HG03175 (cell line): ENCODE results near the gene CPXM1.
"Not testable (repeated sequence)": the region's sequence is repeated elsewhere in the genome, so short reads cannot be mapped to it uniquely, and the experiment has no call there.

Source experiments
- ATAC-seq: cut with Tn5 transposase; IDR thresholded peaks from one replicate; pipeline ENCODE4 v1.9.1; 2021; ENCODE audit warnings: mild to moderate bottlenecking, moderate library complexity; ENCODE audit not compliant: unreplicated experiment

The CPXM1 gene

DNA sequence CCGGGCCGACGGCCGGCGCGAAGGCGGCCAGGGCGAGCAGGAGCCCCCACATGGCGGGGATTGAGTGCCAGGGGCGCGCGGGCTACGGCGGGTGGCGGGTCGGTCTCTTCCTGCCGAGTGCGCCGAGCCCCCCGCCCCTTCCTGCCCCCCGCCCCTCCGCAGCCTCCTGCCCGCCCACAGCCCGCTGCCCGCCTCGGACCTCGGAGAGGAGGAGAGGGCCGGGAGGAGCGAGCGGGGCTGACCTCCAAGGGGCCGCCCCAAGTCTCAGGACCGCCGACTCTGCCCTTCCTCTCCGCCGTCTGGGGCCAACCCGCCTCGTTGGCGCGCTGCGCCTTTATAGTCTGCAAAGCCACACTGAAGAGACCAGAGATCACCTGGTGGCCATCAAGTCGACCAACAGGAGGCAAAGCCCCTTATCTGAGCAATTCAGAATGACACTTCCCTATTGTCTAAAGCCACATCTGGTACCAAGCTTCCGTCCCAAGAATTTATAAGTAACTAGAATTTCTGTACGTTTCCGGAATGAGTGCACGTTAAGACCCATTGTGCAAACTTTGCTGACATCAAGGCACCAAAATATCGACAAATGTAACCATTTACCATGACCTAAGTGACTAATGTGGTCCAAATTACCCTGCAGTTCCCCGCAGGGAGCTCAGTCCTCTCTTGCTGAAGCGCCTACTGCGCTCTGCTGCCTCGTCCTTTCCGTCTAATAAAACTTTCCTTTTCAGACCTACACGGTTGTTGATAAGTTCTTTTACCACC, at the start of gene CPXM1:
Gene CPXM1 (minus strand): TSS at position 107 of the 765 bp plus-strand sequence. CDS start 55 bp downstream, at position 52.
- peak; percentile 79 for ATAC-seq

DNA sequence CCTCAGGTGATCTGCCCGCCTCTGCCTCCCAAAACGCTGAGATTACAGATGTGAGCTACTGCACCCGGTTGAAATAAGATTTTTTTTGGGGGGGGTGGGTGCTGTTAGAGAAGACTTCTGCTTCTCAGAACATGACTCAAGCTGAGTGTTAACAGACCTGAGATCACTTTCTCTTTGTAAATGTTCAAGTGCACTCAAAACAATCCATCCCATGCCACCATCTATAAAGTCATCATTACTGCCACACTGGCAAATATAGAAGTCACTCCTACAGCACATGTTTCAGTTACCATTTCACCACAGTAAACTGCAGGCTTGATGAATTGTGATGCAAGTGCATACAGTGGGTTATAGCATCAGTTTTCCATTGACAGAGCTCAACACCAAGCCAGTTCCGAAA, 49.1 kb upstream of the CPXM1 start:
- ATAC-seq = no peak

DNA sequence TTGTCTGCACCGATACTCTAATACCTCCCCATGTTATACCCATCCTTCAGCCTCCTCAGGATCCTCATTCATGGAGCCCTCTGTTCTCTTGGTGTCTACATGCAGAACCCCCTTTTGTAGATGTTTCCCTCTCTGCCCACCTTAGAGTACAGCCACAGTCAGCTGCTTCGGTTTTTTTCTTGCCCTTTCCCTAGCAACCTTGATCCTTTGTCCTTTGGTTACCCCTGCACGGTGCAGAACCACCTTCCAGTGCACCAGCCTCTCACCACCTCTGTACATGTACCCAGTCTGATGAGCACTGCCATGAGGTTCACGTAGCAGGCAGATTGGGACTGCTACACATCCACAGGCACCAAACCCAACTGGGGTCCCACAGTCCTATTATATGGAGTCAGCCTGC, 47.4 kb upstream of the CPXM1 start:
- ATAC-seq = no peak

DNA sequence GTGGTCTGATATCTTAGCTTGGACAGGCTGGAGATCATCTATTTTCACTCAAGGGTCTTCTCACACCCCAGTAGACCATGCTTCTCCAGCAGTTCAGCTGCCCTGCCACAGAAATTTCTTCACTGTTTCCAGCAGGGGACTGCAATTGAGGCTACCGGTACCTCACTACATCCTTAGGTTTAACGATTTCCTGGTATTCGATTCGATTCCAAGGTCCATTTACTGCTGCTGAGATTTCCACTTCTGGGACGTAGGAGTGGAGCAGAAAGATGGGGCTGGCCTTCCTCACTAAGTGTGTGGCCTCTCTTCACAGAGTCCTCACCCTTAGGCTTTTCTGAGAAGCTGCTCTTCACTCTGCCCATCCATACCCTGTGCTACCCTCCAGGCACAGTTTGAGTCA, 46.3 kb upstream of the CPXM1 start:
- no peak for ATAC-seq

DNA sequence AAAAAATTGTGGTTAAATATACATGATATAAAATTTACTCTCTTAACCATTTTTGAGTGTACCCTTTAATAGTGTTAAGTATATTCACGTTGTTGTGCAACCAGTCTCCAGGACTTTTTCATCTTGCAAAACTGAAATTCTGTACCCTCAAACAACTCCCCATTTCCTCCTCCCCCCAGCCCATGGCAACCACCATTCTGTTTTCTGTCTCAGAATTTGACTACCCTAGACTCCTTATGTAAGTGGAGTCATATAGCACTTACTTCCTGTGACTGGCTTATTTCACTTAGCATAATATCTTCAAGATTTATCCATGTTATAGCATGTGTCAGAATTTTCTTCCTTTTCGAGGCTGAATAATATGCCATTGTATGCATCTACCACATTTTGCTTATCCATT, 45.2 kb upstream of the CPXM1 start:
- ATAC-seq = no peak

DNA sequence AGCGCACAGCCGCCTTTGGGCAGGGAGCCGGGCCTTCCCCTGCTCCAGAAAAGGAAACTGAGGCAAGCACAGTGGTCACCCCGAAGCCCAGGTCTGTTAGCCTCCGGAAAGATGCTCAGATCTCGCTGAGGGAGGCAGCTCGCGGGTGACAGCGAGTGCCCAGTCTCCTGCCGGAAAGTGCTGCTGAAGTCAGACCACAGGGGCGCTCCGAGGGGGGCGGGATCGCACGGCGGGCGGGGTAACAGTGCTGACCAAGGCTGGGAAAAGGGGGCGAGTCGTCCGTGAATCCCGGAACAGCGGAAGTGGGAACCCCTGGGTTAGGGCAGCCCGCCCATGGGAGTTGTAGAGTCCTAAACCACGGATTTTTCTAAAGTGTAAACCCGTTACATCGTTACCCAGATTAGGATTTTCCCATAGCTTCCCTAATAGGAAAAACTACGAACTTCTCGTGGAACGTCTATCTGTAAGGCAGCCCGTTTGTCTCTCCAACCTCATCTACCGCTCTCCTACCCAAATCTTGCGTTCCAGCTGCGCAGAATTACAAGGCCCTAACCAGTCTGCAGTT, 40.6 kb upstream of the CPXM1 start:
- ATAC-seq = peak; percentile 38

DNA sequence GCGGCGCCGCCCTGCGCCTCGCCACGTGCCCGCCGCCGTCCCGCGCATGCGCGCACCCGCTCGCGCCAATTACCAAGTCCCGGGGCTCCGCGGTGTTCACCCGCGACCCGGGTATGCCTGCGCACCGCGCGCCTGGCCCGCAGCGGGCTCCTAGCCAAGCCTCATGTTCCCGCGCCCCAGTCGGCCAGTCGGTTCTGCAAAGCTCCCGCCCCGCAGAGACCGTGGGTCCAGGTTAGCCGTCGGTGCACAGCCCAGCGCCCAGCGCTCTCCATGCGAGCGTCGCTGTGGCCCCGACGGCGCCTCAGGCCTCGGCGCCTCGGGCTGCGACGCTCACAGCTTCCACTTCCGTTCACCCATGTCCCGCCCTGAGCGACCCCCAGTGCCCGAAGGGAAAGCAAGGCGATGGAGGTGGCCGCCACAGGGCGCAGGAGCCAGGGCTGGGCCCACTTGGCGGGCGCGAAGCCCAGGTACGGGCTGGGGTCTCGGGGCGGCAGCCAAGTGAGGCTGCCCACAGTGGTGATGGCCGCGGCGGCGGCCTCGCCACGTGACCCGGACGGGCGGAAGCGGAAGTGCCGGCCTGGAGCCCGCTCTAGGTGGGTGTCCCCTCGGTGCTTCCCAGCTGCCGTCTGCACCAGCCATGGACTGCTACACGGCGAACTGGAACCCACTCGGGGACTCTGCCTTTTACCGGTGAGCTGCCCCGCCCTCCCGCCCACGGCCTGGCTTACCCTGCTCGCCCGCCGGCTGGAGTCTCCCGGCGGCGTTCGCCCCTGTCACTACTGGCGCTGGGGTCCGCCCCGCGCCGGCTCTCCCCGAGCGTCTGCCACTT, 39.9 kb upstream of the CPXM1 start, which contains the start of the genes PCED1A and VPS16:
Gene PCED1A (minus strand): TSS at position 518 of the 829 bp plus-strand sequence. CDS start 743 bp downstream, outside the sequence.
Gene VPS16 (plus strand): TSS at position 608 of the 829 bp plus-strand sequence. CDS start 30 bp downstream, at position 638.
- ATAC-seq = peak; percentile 98

DNA sequence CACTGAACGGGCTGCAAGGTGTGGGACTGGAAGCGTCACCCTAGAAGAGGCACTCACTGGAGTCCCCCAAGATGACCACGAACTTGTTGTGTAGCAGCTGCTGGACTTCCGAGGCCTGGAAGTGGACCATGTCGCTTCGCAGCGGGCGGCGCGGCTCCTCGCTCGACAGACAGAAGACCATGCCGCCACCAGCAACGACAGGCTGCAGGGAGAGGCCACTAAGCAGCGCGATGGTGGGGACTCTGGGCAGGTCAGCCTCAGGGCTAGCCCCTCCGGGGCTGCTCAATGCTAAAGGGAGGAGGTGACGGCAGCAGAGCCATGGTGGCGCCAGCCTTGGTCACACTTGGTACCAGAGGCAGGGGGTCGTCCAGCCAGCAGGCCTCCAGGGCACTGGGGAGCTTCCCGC, 39.3 kb upstream of the CPXM1 start:
- no peak for ATAC-seq

DNA sequence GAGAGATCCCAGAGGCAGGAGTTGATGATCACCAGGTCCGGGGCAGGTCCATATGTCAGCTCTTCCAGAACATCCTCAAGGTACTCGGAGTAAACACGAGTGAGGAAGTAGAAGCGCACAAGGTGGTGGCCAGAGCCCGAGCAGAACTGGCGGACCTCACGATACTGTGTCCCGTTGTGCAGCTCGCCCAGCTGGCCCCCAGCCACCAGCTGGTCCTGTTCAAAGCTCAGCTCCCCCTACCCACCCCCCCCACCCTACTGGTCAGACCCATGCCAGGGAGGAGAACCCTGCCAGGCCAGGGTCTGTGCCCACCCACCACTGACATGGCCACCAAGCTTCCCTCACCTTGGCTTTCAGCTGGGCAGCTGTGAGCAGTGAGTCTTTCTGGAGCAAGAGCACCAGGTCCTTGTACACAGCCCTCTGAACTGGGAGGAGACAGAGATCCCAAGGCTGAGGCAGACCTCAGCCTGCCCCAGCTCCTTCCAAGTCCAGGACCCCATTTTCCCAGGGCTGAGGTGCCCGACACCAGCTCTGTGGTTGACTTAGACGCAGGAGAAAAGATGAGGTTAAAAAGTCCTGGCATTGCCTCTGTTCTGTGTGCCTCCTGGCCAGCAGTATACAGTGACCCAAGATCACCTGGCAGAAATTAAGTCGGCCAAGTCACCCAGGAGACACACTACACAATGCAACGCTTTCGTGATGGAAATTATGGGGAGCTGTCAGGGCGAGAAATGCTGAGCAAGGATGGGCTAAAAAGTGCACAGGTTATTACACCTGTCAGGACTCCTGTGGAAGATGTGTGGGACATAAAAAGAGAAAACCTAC, 38.6 kb upstream of the CPXM1 start:
- ATAC-seq = no peak

DNA sequence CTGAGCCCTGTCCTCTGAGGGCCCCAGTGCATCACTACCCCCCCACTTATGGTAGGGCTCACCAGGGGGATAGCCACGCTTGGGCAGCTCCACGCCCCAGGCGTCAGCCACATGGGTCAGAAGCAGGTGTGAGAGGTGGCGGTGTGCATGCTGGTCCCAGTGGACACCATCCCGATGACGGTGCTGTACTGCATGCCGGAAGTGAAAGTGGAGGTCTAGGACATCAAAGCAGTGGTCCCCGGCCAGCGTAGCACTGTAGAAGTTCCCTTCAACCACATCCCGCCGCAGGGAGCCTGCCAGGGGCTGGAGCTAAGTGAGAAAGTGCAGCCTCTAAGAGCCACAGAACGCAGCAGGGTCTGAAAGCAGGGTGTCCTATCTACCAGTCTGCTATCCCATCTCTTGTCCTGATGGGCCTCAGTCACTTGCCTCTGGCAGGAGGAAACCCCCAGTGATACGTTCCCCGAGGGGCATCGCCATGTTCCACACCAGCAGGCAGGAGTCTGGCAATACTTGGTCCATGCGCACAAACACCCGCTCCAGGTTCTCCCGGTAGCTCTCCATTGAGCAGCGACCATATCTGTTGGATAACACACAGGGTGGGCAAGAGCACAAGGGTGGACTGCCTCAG, 37.9 kb upstream of the CPXM1 start:
- no peak for ATAC-seq

DNA sequence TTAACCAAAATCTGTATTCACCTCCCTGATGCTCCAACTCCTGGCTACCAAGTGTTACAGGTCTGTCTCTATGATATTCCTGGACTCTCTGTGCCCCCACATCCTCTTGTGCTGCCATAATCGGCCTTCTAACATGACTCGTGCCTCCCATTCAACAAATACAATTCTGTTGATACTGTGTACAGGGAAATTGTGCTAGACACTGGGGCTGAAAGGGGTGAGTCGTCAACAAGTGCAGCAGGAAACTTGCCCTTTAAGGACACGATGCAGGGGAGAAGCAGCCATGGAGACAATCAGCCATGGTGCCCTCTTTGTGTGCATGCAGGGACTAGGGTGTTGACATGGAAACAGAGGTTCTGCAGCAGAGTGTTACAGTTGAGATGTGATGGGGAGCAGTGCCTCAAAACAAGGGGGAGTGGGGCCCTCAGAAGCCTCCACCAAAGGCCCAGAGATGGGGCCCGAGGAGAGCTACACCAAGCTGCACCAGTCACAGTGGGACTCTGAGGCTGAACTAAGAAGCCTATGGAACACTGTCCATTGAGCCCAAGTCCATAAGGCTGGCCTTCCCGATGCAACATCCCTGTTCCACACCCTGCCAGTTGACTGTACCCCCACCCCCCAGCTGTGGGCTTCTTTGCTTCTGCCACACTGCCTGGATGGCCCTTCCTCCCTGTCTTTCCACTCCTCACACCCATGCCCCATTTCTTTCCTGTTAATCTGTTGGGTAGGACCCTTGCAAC, 37.0 kb upstream of the CPXM1 start:
- no peak for ATAC-seq

DNA sequence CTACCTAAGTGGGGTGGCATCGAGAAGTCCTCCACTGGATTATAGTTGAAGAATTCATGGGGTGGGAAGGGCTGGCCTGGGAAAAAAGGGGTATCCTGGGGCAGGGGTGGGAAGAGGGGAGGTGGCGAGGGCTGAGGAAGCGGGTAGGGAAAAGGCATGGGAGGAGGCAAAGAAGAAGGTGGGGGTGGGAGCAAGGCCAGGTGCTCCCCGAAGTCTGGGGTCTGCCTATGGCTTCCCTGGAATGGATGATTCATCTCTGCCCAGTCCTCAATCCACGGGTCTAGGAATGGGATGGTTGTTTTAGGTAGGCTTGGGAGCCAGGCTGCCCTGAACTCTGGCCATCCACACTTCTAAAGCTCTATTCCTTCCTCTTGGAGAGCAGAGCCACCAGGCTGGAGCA, 35.6 kb upstream of the CPXM1 start:
- no peak for ATAC-seq

DNA sequence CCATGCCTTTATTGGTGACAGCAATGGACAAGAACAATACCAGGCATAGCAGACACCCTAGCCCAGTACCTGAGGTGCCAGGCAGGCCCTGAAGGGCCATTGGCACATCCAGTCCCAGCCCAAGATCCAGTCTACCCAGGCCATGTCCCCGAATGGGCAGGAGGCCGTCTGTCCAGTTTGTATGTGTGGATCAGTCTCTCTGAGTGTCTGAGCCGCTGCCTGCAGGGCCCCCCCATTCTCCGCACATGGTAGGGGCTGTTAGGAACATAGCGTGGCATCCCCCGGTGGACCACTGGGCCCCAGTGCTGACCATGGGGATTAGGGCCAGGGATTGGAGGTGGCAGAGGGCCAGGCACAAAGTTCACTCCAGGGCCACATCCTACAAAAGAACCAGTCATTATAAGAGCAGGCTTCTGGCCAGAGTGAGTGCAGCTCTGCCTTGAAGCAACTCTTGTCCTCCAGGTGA, 34.9 kb upstream of the CPXM1 start:
- ATAC-seq = no peak

DNA sequence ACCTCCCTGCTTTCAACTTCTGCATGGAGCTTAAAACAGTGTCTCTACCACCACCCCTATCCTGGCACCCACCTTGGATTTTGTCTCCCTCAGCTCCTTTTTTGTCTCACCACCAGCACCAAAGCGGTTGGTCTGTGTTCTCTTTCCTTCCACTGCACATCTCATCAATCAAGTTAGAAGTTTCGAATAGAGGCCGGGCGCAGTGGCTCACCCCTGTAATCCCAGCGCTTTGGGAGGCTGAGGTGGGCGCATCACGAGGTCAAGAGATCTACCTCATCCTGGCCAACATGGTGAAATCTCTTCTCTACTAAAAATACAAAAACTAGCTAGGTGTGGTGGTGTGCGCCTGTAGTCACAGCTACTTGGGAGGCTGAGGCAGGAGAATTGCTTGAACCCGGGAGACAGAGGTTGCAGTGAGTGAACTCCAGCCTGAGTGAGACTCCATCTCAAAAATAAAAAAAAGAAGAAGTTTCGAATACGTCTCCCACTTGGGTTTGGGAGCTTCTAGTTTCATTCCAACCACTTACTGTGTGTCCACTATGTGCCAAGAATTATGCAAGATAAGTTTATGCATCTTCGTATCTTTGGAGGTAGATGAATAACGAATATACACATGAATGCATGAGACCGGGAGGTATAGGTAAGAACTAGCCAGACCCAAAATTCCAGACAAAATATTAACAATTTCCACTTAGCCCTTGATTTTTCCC, 34.1 kb upstream of the CPXM1 start:
- no peak for ATAC-seq

DNA sequence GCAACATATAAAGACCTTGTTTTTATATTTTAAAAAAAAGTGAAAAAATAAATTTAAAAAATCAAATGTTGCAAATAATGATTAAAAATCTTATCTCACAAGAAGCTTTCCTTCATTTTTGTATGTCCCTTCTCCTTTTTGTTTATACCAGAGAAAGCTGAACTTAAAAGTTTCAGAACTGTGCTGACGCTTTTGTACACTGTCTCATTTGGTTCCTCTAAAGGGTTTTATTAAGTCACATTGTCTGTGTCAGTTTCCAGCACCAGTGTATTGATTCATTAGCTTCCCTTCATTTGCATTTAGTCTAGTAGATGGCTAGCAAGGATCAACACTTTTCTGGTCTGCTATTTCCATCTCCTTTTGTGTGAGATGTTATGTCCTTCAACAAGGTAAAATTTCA, 33.3 kb upstream of the CPXM1 start:
- no peak for ATAC-seq

DNA sequence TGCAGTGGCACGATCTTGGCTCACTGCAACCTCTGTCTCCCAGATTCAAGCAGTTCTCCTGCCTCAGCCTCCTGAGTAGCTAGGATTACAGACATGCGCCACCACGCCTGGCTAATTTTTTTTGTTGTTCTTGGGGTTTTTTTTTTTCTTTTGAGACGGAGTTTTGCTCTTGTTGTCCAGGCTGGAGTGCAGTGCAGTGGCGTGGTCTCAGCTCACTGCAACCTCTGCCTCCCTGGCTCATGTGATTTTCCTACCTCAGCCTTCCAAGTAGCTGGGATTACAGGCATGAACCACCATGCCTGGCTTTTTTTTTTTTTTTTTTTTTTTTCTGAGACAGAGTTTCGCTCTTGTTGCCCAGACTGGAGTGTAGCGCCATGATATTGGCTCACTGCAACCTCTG, 30.8 kb upstream of the CPXM1 start:
- ATAC-seq = not testable (repeated sequence)

DNA sequence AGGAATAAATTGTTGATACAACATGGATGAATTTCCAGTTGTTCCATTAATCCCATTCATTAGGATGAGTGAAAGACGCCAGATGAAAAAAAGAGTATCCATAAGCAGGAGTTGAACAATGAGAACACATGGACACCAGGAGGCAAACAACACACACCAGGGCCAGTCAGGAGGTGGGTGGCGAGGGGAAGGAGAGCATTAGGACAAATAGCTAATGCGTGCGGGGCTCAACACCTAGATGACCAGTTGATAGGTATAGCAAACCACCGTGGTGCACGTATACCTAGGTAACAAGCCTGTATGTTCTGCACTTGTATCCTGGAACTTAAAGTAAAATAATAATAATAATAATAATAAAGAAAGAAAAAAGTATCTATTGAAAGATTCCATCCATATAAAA, 28.9 kb upstream of the CPXM1 start:
- no peak for ATAC-seq

DNA sequence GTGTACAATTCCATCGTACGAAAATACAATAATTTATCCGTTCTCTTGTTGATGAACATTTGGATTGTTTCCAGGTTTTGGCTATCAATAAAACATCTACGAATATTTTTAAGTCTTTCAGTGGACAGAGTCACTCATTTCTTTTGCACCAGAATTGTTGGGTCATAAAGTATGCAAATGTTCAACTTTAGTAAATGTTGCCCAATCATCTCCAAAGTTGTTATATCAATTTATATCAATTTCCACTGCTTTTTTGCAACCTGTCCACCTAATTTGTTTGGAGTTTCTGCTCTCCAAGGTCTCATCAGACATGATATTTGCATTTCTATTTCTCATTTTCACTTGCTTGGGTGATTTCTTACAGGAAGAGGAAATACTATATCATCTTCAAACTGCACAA, 26.2 kb upstream of the CPXM1 start:
- ATAC-seq = no peak

DNA sequence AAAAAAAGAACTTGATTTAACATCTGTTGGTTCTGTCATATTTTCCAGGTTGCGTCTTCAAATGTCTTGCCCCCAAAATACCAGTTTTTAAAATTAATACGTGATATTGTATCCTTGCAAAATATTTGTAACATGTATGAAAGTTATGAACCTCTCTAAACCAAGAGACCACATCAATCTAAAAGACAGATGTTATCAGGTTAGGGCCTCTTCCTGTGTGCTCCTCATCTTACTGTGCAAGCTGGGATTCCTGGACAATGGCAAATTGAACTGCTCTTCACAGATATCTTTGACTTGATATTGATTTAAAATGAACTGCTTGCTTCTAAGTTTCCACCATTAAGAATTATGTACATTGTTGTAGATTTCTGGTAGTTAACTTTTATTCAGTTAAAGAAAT, 25.3 kb upstream of the CPXM1 start:
- no peak for ATAC-seq
